HTERT RPE-1 (cell line): Measurements from ENCODE around the gene BASP1.
"Not testable (repeated sequence)": the region's sequence is repeated elsewhere in the genome, so short reads cannot be mapped to it uniquely, and the experiment has no call there.

Experiments used
- in situ Hi-C: fragments of 300-500 bp; cut with MboI; formaldehyde crosslinking; loops from 4 replicates; pipeline ENCODE4 v1.14.3; 2020; ENCODE audit warnings: low sequenced_read_pairs

The BASP1 gene

DNA sequence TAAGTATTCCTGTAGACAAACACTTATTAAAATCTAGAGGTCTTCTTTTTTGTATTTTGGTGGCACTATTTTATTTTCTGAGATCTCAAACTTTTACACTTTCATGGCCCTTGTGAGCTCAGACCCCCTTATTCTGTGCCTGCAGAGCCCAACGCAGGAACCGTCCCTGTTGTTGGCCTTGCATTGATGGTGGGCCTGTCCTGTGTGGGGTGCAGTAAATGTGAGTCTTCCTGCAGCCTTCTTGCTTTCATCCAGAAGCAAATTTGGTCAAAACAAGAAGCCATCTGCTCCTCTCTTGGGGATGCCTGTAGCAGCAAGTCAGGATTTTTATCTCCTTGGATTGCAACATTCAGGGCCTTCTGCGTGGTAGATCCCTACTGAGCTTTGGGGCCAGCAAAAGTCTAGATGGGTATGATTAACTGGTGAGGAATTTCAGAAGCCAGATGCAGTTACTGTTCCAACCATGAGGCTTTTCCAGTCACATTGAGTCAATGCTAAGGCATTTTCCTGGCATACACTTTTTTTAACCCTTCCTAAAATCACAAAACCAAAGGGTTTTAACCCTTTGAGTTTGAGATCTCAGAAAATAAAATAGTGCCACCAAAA lies 31.7 kb downstream of the BASP1 start:
- in situ Hi-C loops, result no loop called here

DNA sequence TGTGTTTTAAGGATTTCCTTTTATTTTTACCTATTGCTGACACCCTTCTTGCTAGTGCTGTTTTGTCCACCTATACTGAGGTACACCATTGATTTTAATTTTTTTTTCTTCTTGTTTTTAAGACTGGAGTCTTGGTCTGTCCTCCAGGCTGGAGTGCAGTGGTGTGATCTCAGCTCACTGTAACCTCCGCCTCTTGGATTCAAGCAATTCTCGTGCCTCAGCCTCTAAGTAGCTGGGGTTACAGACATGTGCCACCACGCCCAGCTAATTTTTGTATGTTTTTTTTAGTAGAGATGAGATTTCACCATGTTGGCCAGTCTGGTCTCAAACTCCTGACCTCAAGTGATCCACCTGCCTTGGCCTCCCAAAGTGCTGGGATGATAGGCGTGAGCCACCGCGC lies 32.4 kb downstream of the BASP1 start:
- in situ Hi-C loops, result not testable (repeated sequence)

DNA sequence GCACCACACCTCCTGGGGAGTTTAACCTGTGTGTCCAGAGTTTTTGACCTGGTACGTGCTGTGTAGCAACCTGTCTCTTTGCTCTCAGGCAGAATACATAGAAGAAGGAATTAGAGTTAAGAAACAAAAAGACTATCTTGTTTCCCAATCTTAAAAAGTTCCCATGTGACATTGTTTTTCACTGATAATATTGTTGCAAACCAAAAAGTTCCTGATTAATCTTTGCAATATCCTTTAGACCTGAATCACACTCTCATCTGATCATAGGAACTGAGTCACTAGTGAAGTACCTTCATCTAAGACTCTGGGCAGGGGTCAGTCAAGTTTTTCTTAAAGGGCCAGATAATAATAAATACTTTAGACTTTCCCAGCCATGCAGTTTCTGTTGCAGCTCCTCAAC lies 35.1 kb downstream of the BASP1 start:
- in situ Hi-C loops, result no loop called here

DNA sequence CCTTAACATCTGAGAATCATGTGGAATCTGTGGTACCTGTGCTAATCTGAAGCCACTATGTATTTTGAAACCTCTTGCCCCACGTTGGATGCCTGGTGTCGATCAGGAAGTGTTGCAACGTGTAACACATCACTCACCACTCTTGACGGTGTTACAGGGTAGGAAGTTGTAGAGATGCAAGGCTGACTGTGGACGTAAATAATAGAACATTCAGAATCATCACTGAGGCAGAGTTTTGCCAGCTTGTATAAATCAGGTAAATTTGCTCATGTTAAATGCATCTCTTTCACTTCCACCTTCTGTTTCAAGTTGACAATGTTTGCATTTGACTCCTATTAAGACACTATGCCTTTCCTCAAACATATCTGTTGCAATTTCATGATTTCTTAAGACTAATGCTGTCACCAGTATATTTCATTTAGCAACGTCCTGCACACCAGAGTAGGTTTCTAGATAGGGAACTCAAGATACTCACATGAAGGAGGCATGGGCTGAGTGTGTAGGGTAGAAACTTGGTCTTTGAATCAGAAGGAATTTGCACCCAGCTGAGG lies 38.1 kb downstream of the BASP1 start:
- in situ Hi-C loops, result no loop called here

DNA sequence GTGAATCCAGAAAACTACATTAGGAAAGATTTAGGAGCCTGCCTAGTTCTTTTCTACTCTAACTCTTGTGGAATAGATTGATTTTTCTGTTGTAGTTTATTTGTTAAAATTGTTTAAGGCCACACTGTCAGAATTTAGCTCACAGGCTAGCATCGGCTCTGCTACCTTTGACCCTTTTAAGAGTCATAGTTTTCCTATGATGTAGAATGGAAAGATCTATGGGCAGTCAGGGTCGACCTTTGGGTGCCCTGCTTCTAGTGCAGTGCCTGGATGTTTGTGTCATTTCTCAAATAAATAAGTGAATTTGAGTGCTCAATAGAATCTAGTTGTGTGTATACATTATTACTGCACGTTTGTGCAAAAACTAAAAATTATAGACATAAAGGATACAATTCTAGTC lies 38.7 kb downstream of the BASP1 start:
- in situ Hi-C loops, result no loop called here

DNA sequence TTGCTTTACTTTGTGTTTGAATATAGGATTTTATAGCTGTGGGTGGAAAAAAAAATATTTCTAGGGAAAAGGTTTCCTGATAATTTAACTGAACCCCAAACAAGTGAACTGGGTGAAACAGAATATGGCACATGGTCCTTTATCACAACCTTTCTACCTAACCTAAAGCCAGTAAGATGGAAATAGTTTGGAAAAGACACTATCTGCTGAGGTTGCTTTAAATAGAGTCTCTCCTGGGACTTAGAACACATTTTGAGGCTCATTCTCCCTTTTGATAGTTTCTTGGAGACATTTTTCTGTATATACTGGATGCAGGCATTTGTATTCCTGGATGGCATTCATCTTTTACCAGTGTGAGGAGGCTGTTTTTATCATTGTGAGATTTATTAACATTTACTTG lies 39.4 kb downstream of the BASP1 start:
- in situ Hi-C loops, result no loop called here

DNA sequence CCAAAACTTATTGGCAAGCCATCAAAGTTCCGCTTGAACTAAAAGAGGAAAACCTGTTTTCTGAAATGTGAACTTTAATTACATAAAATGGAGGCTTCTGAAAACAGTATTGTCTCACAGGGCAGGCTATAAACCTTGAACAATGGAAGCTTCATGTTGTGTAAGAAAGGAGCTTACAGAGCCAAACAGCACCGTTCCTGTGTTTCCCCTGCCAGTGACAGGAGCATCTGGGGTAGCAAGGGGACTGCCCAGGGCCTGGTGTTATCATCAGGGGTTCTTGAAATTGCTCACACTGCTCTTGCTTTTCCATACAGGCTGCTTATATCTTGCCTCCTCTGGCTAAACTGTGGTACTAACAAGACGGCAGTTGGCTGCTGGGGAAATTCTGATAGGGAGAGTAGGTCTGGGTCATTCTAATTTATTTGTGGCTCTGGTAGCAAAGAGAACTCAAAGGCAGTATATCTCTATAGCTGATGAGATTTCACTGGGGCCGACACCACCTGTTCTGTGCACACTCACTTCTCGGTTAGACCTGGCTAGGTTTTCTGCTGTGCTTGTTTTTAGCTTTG lies 40.4 kb downstream of the BASP1 start:
- in situ Hi-C loops, result no loop called here

DNA sequence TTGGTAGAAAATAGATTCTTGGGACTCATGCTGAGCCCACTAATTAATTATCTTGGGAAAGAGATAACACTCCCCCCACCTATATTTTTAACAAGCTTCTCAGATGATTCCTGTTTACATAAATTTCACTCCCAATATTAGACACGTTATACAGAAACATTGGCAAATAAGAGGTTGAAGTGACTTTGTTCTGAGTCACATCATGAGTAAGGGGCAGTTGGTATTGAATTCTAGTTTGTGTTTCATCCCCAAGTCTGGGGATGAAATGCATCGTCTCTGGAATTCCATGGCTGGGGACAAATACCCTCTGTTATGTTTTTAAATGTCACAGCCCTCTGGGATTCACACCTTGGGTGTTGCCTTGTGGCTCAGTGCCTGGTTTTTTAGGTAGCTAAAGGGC lies 41.0 kb downstream of the BASP1 start:
- in situ Hi-C loops, result no loop called here

DNA sequence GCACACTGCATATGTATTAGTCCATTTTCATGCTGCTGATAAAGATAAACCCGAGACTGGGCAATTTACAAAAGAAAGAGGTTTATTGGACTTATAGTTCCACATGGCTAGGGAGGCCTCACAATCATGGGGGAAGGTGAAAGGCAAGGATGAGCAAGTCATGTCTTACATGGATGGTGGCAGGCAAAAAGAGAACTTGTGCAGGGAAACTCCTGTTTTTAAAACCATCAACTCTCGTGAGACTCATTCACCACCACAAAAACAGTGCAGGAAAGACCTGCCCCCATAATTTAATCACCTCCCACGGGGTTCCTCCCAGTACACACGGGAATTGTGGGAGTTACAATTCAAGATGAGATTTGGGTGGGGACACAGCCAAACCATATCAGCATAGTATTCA lies 41.6 kb downstream of the BASP1 start:
- in situ Hi-C loops, result not testable (repeated sequence)

DNA sequence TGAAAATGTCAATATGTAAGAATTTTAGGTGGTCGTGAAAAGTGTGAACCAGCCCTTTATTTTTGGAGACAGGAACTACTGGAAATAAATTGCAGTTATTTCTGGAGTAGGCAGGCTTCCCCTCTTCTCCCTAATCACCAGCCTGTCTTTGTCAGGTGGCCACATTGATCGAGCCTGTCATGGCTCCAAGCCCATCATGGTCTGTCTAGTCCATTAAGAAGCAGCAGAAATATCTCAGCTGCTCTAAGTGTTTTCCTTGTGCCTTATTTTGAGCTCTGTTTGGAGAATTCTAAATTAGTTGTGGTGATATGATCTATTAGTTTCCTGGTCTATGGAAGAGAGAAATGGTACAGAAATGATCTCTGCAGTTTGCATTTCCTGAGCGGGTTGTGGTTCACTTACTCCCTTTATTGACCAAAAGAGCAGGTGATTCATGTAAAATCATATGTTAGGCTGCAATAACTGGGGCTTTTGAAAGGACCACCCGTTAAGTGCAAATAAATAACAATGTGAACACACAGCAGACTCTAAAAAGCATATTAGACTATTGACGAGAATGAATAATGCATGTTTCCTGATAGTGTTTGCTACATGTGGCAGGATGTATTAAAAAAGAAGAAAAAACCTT lies 42.3 kb downstream of the BASP1 start:
- in situ Hi-C loops, result no loop called here

DNA sequence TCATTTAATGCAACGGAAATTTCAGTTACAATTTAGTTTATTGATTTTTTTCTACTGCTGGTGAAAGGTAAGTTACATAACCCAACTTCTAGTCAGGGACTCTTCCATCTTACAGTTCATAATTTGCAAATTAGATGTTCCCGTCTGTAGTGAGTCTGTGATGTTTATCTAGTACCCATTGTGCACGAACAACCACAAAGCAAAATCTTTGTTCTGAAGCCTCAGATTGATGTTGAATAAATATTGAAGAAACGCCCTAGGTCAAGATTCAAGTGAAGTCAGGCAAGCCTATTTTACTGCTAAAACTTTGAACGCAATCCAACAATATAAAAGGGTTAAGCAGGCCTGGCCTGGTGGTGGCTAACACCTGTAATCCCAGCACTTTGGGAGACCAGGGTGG lies 43.1 kb downstream of the BASP1 start:
- in situ Hi-C loops, result no loop called here

DNA sequence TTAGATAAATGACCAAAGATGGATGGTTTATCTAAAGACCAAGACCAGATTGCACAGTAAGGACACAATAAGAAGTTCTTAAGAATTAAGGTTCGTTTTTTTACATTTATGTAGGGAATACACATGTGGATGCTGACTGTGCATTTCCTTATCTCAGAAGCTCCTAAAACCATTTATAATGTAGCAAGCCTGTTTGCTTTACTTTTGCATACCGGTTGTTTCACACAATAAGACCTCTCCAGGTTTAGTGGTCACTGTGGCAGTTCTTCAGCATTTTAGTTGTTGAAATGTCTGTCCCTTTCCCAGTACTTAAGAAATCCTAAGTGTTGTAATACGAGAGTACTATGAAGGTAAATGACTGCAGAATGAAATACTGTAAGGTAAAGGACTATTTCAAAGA lies 43.6 kb downstream of the BASP1 start:
- in situ Hi-C loops, result no loop called here

DNA sequence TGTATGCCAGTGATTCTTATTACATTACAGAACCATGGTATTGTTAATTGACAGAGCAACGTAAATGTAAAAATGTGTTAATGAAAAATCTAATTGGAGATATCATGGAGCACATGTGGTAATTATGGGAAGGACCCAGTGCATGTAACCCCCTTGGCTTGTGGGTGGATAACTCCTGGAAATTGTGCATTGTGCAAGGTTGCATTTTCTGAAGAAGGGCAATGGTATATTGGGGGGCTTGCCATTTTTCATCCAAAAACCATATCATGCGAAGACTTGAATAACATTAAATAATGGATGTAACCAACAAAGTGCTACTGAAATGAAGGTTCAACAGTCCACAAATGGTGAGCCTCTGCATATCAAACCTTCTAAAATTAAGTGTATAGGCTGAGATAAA lies 47.6 kb downstream of the BASP1 start:
- in situ Hi-C loops, result no loop called here

DNA sequence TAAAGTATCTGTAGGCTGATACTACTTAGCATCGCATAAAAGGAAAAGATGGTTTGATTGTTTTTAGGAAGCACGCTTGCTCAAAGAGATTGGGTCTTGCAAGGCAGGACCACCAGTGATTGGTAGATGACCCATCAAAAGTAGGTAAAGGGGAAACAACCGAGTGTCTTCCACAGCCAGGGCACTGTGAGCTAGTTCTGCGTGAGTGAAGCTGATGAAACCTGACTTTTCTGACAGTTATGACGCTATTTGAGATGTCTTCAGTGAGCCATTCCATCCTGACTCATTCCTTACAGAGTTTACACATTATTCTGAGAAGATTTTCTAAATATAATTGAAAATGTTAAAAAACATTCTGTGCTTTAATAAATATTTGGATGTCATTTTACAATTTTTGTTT lies 49.7 kb downstream of the BASP1 start:
- in situ Hi-C loops, result no loop called here

DNA sequence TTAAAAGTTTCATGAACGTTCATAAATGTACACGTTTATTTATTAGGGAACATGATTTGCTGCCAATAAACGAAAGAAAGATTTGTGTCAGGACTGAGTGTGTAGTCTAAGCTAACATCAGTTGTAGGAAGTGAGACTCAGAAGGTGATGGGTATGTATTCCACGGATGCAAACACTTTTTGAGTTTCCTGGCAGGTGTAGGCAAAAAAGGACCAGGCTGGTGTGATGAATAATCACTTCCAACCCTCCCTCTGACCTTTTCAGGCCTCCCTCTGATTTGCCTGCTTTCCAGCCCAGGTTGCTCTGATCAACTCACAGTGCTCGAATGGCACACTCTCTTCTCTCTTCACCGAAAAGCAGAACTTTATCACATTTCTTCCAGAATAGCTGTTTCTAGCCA lies 51.8 kb downstream of the BASP1 start:
- in situ Hi-C loops, result no loop called here

DNA sequence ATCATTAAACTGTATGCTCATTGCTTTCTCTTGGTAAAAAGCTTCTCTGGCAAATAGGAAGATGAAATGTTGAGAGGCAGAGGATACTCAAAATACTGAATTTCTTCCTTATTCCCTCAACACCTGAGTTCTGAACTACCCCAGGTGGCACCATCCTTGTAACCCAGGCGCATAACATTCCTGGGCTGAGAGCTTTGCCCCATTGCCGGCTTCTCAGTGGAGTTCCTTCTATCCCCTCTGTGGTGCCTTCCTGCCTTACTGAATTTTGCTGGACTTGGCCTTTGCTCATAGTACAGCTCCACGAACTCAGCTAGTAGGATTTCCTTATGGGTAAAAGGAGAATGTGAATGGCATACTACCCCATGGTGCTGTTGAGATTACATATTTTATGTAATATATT lies 54.7 kb downstream of the BASP1 start:
- in situ Hi-C loops, result no loop called here

DNA sequence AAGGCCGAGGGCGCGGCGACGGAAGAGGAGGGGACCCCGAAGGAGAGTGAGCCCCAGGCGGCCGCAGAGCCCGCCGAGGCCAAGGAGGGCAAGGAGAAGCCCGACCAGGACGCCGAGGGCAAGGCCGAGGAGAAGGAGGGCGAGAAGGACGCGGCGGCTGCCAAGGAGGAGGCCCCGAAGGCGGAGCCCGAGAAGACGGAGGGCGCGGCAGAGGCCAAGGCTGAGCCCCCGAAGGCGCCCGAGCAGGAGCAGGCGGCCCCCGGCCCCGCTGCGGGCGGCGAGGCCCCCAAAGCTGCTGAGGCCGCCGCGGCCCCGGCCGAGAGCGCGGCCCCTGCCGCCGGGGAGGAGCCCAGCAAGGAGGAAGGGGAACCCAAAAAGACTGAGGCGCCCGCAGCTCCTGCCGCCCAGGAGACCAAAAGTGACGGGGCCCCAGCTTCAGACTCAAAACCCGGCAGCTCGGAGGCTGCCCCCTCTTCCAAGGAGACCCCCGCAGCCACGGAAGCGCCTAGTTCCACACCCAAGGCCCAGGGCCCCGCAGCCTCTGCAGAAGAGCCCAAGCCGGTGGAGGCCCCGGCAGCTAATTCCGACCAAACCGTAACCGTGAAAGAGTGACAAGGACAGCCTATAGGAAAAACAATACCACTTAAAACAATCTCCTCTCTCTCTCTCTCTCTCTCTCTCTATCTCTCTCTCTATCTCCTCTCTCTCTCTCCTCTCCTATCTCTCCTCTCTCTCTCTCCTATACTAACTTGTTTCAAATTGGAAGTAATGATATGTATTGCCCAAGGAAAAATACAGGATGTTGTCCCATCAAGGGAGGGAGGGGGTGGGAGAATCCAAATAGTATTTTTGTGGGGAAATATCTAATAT lies 58.1 kb downstream of the BASP1 start:
- in situ Hi-C loops, result no loop called here

DNA sequence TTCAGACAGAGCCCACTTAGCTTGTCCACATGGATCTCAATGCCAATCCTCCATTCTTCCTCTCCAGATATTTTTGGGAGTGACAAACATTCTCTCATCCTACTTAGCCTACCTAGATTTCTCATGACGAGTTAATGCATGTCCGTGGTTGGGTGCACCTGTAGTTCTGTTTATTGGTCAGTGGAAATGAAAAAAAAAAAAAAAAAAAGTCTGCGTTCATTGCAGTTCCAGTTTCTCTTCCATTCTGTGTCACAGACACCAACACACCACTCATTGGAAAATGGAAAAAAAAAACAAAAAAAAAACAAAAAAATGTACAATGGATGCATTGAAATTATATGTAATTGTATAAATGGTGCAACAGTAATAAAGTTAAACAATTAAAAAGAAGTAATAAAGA lies 59.0 kb downstream of the BASP1 start:
- in situ Hi-C loops, result no loop called here

DNA sequence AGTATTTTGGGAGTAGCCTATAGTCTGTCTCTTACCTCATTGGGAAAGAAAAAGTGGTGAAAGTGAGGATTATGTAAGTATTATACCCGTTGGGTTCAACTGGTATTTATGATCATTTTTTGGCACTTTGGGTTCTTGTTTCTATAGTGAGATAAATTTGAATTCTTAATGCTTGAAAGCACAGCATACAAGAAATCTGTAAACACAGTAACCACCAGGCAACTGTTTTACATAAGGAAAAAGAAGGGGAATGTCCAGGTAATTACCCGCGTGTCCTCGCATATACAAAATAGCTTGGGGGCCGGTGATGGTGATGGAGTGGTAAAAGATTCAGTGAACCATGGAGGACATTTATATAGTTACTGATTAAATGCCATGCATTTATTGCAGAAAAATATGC lies 60.5 kb downstream of the BASP1 start:
- in situ Hi-C loops, result no loop called here

DNA sequence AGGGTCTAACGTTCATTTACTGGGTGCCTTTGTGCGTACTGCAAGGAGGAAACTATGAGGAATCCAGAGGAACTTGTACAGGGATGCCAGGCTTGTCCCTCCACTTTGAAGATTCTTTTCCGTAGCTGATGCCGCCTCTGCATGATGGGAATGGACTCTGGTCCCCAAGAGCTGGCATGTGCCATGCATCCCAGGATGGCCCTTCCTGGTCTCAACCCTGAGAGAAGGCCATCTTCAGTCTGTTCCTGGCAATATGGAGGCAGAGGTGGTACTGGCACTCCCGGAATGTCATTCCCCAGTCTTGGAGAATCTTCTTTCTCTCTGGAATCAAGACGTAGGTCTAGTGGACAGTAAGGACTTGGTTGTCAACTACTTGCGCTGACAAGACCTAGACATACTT lies 61.5 kb downstream of the BASP1 start:
- in situ Hi-C loops, result no loop called here

DNA sequence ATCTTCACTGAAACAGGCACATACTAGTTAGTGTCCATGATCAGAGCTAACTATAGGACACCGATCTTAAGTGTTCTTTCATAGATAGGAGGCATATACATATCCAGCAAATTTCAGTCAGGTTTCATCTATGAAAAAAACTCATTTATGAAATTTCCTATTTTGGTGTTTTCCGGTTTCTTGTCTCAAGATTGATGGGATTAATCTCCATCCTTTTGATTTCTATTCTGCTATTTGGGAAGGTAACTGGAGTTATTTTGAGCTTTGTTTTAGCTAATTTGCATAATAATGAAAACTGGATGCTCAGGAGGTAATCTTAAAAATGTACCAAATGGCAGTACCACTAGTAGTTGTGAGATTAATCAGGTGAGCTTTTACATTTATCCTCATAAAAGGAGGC lies 62.1 kb downstream of the BASP1 start:
- in situ Hi-C loops, result no loop called here
